GM12892 (cell line): ENCODE measurements around the gene PSD2.

Experiments used
- POLR2A ChIP-seq: IDR thresholded peaks from 2 replicates; pipeline ENCODE4 v1.6.1; 2011; ENCODE audit warnings: low read depth, low read length, control low read depth
- POLR2AphosphoS5 ChIP-seq: IDR thresholded peaks from 2 replicates; pipeline ENCODE4 v1.6.1; 2011; ENCODE audit warnings: low read depth, low read length, control low read depth
- TAF1 ChIP-seq: IDR thresholded peaks from 2 replicates; pipeline ENCODE4 v1.6.1; 2011; ENCODE audit warnings: low read depth, mild to moderate bottlenecking, control low read depth, low read length, borderline replicate concordance

DNA sequence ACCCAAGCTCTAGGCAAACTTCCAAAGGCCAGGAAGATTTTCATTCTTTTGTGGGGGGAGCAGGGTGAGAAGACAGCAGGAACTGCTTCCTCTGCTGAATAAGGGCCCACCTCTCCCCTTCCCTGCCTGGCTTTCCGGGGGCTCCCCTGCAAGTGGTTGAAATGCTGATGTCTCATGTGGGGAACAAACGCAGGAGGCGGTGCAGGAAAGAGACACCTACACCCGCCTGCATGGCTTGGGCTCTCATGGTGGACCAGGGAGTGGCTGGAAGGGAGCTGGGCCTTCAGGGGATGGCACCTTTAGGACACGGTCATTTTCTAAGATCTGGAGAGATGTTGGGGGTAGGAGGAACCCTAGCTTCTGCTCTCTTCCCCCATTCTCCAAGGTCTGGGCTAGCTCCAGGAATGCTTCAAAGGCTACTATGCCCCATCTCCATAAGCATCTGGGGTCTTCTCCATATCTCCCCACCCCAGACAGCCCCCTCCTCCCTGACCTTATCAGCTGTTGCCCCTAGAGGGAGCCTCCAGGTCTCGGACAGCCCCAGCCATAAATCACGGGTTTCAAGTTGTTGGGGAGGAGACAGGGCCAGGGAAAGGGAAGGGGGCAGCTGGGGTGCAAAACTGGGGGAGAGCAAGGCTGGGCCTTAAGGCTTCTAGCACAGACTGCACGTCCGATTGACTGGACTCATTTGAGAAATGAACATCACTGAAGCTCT is 76.6 kb downstream of the PSD2 start:
- TF ChIP-seq POLR2A (no peak), POLR2AphosphoS5 (no peak), TAF1 (no peak)
